Spinal cord (tissue), 4 donors: ENCODE measurements around the gene SLC16A11. TPM values are rescaled to one million over a fixed set of nuclear protein-coding genes. Genes with fewer than 3 reads are reported as not detected.

Experiments
- polyA plus RNA-seq, 2 donors: library from polyadenylated mRNA; unstranded; fragments of 120-200 nt; gene quantifications; one replicate each; pipeline ENCODE4 v1.2.1, GENCODE V29; 2013; ENCODE audit not compliant: insufficient read length in 2 of 2
- small RNA-seq: library from RNA; depleted of rRNA; stranded (forward); fragments of <200 nt; gene quantifications from one replicate; pipeline ENCODE3, GENCODE V24; 2014; ENCODE audit warnings: low replicate concordance
- total RNA-seq, 2 donors: library from RNA; depleted of rRNA in 1 of 2; stranded (reverse); fragments of 120-200 nt in 1 of 2; fragments of >200 nt in 1 of 2; gene quantifications; one replicate each; pipeline versions ENCODE4 v1.2.3 to v1.2.4, GENCODE V29; 2013 to 2014

SLC16A11 gene
- total and polyA plus RNA-seq, 4 donors, result 0.20 to 2.5 (median 0.74) TPM

Small RNAs within 50 kb of the gene (small RNA-seq; reads per million reads assigned to genes)
- not detected for gene AC120057.1

Other genes starting within 250 kb of the SLC16A11 start
- gene TEKT1, start 212.4 kb downstream of the SLC16A11 start, total RNA-seq, result 10 to 100 TPM in 1 of 2 donors, 1 to 10 TPM in 1; 2.9 to 18.6 TPM
- 10 to 100 TPM in 1 of 2 donors, 1 to 10 TPM in 1; 8.3 to 11.9 TPM for gene TEKT1, start 212.4 kb downstream of the SLC16A11 start, polyA plus RNA-seq
- under 1 TPM in 1 of 2 donors, not detected in 1; 0.59 TPM for gene ALOX12, start 48.0 kb downstream of the SLC16A11 start, total RNA-seq
- gene ALOX12, start 48.0 kb downstream of the SLC16A11 start, polyA plus RNA-seq, result 1 to 10 TPM; 1.3 to 2.7 TPM
- 100 to 1,000 TPM in 1 of 2 donors, 10 to 100 TPM in 1; 68.3 to 121 TPM for gene RNASEK, start 31.5 kb downstream of the SLC16A11 start, total RNA-seq
- gene RNASEK, start 31.5 kb downstream of the SLC16A11 start, polyA plus RNA-seq, result 100 to 1,000 TPM; 252 to 284 TPM
- gene BCL6B, start 21.0 kb downstream of the SLC16A11 start, total RNA-seq, result 10 to 100 TPM in 1 of 2 donors, 1 to 10 TPM in 1; 3.1 to 13.7 TPM
- gene BCL6B, start 21.0 kb downstream of the SLC16A11 start, polyA plus RNA-seq, result 1 to 10 TPM; 5.6 to 8.5 TPM
- under 1 TPM; 0.10 to 0.66 TPM for gene SLC16A13, start 8.1 kb downstream of the SLC16A11 start, total RNA-seq
- 1 to 10 TPM; 1.5 to 2.4 TPM for gene SLC16A13, start 8.1 kb downstream of the SLC16A11 start, polyA plus RNA-seq
- gene CLEC10A, start 36.2 kb upstream of the SLC16A11 start, total RNA-seq, result under 1 TPM; 0.69 to 0.77 TPM
- under 1 TPM; 0.17 to 0.29 TPM for gene CLEC10A, start 36.2 kb upstream of the SLC16A11 start, polyA plus RNA-seq
- under 1 TPM in 1 of 2 donors, not detected in 1; 0.50 TPM for gene ASGR2, start 70.7 kb upstream of the SLC16A11 start, total RNA-seq
- under 1 TPM; 0.24 to 0.39 TPM for gene ASGR2, start 70.7 kb upstream of the SLC16A11 start, polyA plus RNA-seq
- gene ASGR1, start 135.3 kb upstream of the SLC16A11 start, total RNA-seq, result 1 to 10 TPM; 4.3 to 8.2 TPM
- 10 to 100 TPM; 32.4 to 32.5 TPM for gene ASGR1, start 135.3 kb upstream of the SLC16A11 start, polyA plus RNA-seq
- 10 to 100 TPM; 50.6 to 82.8 TPM for gene DLG4, start 175.7 kb upstream of the SLC16A11 start, total RNA-seq
- 100 to 1,000 TPM; 192 to 203 TPM for gene DLG4, start 175.7 kb upstream of the SLC16A11 start, polyA plus RNA-seq
- gene ACADVL, start 175.8 kb upstream of the SLC16A11 start, total RNA-seq, result 100 to 1,000 TPM; 131 to 478 TPM
- gene ACADVL, start 175.8 kb upstream of the SLC16A11 start, polyA plus RNA-seq, result 100 to 1,000 TPM; 381 to 455 TPM
- 10 to 100 TPM; 31.7 to 46.6 TPM for gene DVL2, start 190.4 kb upstream of the SLC16A11 start, total RNA-seq
- 10 to 100 TPM; 47.9 to 59.7 TPM for gene DVL2, start 190.4 kb upstream of the SLC16A11 start, polyA plus RNA-seq
- 10 to 100 TPM; 26.2 to 49.0 TPM for gene PHF23, start 195.4 kb upstream of the SLC16A11 start, total RNA-seq
- gene PHF23, start 195.4 kb upstream of the SLC16A11 start, polyA plus RNA-seq, result 10 to 100 TPM; 50.2 to 53.2 TPM
- gene GABARAP, start 198.4 kb upstream of the SLC16A11 start, total RNA-seq, result 100 to 1,000 TPM; 196 to 481 TPM
- gene GABARAP, start 198.4 kb upstream of the SLC16A11 start, polyA plus RNA-seq, result 100 to 1,000 TPM; 431 to 461 TPM
- gene CTDNEP1, start 207.6 kb upstream of the SLC16A11 start, total RNA-seq, result 10 to 100 TPM; 44.4 to 47.9 TPM
- gene CTDNEP1, start 207.6 kb upstream of the SLC16A11 start, polyA plus RNA-seq, result 100 to 1,000 TPM; 177 to 181 TPM
- gene ELP5, start 208.1 kb upstream of the SLC16A11 start, total RNA-seq, result 10 to 100 TPM; 24.9 to 47.7 TPM
- gene ELP5, start 208.1 kb upstream of the SLC16A11 start, polyA plus RNA-seq, result 10 to 100 TPM; 49.8 to 52.2 TPM
- gene CLDN7, start 218.4 kb upstream of the SLC16A11 start, total RNA-seq, result 1 to 10 TPM in 1 of 2 donors, under 1 TPM in 1; 0.79 to 2.3 TPM
- gene CLDN7, start 218.4 kb upstream of the SLC16A11 start, polyA plus RNA-seq, result 1 to 10 TPM; 1.3 TPM
- 1 to 10 TPM in 1 of 2 donors, under 1 TPM in 1; 0.59 to 1.9 TPM for gene SLC2A4, start 237.6 kb upstream of the SLC16A11 start, total RNA-seq
- under 1 TPM; 0.48 to 0.78 TPM for gene SLC2A4, start 237.6 kb upstream of the SLC16A11 start, polyA plus RNA-seq